ENCODE measurements around the gene IVL. TPM values are rescaled to one million over a fixed set of nuclear protein-coding genes. Genes with fewer than 3 reads are reported as not detected.

Gene IVL
- total RNA-seq, 1 experiment from 2014 or later, result 0.55 TPM

DNA sequence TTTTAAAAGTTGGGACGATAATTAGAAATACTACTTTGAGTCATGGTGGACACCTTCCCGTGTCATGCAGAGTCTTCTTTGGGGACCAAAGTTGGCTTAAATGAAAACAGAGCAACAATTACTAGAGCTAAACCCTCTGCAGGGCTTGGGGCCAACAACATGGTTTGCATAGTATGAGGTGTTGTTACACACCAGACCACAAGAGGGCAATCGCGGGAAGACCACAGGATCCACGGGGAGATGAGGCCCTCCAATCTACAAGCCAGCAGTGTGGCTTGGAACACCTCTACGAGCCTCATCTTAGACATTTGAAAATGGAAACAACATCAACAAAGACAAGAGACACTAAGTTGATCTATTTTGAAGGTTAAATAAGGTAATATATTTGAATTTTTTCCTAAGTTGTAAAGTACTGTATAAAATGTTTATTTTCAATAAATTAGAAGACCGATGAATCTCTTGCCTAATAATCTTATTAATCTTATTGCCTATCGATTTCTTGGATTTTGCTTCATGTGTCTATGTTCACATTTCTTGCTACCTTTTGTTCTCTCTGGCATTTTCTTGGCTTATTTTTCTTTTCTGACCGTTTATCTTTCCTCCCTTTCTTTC, 38.4 kb upstream of the IVL start:
- peak; percentile 75 for ATAC-seq
- DNase-seq, result peak; percentile 89
- TF ChIP-seq EZH2 (IDR thresholded peaks at IDR 0.05; ENCODE audit: low read length, unreplicated experiment), result no peak
- peak; percentile 89 for TF ChIP-seq CTCF (conservative IDR thresholded peaks at IDR 0.05; ENCODE audit: low read depth, low read length)
- TF ChIP-seq EZH2phosphoT487 (IDR thresholded peaks at IDR 0.05; ENCODE audit: borderline replicate concordance, low read length), result no peak
- Histone ChIP-seq H3K4me1 (ENCODE audit: insufficient read depth, low read length) (peaks cover 11% of the 10 kb centered on the region), H3F3A (ENCODE audit: low read length, unreplicated experiment) (no peaks in the 10 kb centered on the region), H3K9ac (ENCODE audit: low read length) (no peak overlapping the region), H3K9me3 (ENCODE audit: low read length) (no peaks in the 10 kb centered on the region), H2AFZ (ENCODE audit: low read length) (no peak overlapping the region), H3K27ac (ENCODE audit: low read length) (no peak overlapping the region), H3K36me3 (ENCODE audit: low read depth, low read length) (no peaks in the 10 kb centered on the region), H4K20me1 (ENCODE audit: low read length) (no peaks in the 10 kb centered on the region), H3K79me2 (ENCODE audit: low read length) (no peaks in the 10 kb centered on the region), H3K4me3 (ENCODE audit: low read length) (no peak overlapping the region), H3K9me2 (replicated peaks; ENCODE audit: low read length) (no peaks in the 10 kb centered on the region), H3K27me3 (ENCODE audit: low read length) (no peaks in the 10 kb centered on the region), H3K4me2 (ENCODE audit: low read length) (no peak overlapping the region)
- CTCF ChIA-PET, result interaction anchor here (0.6 to 1.0 kb wide), 4 partner anchors 13 to 323 kb away, joined by 3 to 8 read pairs (median 4); no protein-coding TSS in a partner anchor
- POLR2A ChIA-PET (ENCODE audit: unreplicated experiment), result no interaction called here
- no TSS peak for BruUV-seq (replicated peaks)
- intact Hi-C loops (cut with micrococcal nuclease), result no loop called here

- DNase-seq, result peak; percentile 82
- Histone ChIP-seq H3K79me2 (ENCODE audit: low read length) (no peaks in the 10 kb centered on the region), H3K4me3 (ENCODE audit: low read length) (no peak overlapping the region), H3K27ac (ENCODE audit: low read length) (no peak overlapping the region), H3K27me3 (ENCODE audit: low read length) (no peaks in the 10 kb centered on the region), H2AFZ (ENCODE audit: low read length) (peak overlapping the region; percentile 61), H3K9me2 (replicated peaks; ENCODE audit: low read length) (no peaks in the 10 kb centered on the region), H3K9ac (ENCODE audit: low read length) (no peak overlapping the region), H3K36me3 (ENCODE audit: low read depth, low read length) (no peaks in the 10 kb centered on the region), H3K4me2 (ENCODE audit: low read length) (peak overlapping the region; percentile 59), H3K4me1 (ENCODE audit: insufficient read depth, low read length) (peaks cover 11% of the 10 kb centered on the region), H4K20me1 (ENCODE audit: low read length) (no peaks in the 10 kb centered on the region), H3F3A (ENCODE audit: low read length, unreplicated experiment) (no peaks in the 10 kb centered on the region), H3K9me3 (ENCODE audit: low read length) (no peaks in the 10 kb centered on the region)
- no TSS peak for BruUV-seq (replicated peaks)
- CTCF ChIA-PET, result no interaction called here
- POLR2A ChIA-PET (ENCODE audit: unreplicated experiment), result no interaction called here
- peak; percentile 88 for ATAC-seq
- TF ChIP-seq EZH2phosphoT487 (IDR thresholded peaks at IDR 0.05; ENCODE audit: borderline replicate concordance, low read length) (no peak), CTCF (conservative IDR thresholded peaks at IDR 0.05; ENCODE audit: low read depth, low read length) (peak; percentile 94), EZH2 (IDR thresholded peaks at IDR 0.05; ENCODE audit: low read length, unreplicated experiment) (no peak)
- intact Hi-C loops (cut with micrococcal nuclease), result loop anchor here (1.0 kb wide), 3 partner anchors 55 to 352 kb away; no protein-coding TSS in a partner anchor
Measured at GRCh38 chr1:152870831-152871730, 37.3 kb upstream of the IVL start.

Data from PC-3 (cell line).